ENCODE measurements around the gene CYBC1.

The CYBC1 gene

DNA sequence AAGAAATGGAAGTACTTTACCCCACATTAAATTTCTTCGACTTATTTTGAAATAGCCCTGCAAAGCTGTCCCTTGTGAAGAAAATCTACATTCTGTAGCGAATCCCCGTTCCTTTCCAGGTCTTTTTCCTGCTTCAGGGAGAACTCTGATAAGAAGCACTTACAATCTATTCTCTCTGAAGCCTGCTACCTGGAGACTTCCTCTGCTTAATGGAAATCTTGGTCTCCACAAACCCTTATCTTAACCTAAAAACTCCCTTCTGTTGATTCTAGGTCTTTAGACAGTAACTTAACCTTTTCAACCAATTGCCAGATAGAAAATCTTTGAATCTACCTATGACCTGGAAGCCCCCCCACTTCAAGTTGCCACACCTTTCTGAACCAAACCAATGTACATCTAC is 1.6 kb upstream of the CYBC1 start:
- DNase-seq (ENCODE audit: low read depth, low spot score): no peak
- no peak overlapping the region for H3K27ac ChIP-seq

DNA sequence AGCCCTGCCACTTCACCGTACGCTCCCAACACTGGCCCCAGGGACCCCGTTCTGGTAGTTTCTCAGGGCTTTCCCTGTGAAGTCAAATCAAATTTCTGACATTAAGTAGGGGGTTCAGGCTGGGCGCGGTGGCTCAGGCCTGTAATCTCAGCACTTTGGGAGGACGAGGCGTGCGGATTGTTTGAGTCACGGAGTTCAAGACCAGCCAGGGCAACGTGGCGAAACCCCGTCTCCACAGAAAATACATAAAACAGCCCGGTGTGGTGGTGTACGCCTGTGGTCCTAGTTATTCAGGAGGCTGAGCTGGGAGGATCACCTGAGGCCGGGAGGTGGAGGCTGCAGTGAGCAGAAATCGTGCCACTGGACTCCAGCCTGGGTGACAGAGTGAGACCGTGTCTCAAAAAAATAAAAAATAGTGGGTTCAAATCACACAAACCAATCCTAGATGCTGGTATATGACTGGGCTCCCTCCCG is 632 bp downstream of the CYBC1 start:
- peak overlapping the region; percentile 54 for H3K27ac ChIP-seq
- DNase-seq (ENCODE audit: low read depth, low spot score): no peak

DNA sequence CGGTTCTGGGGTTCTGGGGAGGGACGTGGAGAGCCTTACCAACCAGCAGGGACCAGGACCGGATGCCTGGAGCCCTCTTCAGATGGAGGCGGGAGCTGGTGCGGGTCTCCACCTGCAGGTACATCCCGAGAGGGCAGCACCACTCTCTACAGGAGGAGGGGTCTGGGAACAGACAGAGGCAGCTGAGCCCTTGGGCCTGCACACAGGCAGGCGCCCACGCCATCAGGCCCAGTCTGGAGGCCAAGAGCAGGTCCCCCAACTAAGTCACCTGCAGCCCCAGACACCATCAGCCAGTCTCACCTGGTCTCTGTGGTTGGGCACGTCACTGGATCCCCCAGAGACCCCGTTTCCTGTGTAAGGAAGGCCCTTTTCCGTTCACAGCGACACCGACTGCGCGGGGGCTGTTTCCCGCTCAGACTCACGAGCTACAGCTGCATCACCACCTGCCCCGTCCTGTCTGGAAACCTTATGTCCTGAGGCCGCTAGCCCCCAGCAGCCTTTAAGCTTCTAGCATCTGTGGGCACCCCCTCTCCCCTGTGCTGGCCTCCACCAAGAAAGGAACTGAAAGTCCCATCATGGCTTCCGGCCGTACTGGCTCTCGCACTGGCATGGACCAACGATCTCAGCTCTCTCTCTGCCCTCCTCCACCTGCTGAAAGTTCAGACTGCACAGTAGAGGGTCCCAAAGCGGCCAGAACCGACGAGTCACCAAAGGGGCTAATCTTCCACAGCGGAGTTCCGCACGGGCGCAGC is 1.2 kb downstream of the CYBC1 start:
- H3K27ac ChIP-seq: no peak overlapping the region
- no peak for DNase-seq (ENCODE audit: low read depth, low spot score)

DNA sequence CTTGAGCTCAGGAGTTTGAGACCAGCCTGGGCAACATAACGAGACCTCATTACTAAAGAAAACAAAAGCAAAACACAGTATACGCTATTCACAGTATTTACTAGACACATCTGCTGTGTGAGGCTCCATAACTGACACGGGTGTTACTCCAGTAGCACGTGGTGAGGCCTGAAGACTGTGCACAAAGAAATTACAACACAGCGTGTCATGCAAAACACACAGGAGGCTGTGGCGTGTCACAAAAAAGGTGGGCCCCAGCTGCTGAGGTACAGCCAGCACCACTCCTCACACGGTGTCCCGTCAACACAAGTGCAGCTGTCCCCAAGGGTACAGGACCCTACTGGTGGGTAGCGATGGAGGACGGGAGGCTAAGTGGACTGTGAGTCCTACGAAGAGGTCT is 2.7 kb downstream of the CYBC1 start:
- H3K27ac ChIP-seq: no peak overlapping the region
- no peak for DNase-seq (ENCODE audit: low read depth, low spot score)

DNA sequence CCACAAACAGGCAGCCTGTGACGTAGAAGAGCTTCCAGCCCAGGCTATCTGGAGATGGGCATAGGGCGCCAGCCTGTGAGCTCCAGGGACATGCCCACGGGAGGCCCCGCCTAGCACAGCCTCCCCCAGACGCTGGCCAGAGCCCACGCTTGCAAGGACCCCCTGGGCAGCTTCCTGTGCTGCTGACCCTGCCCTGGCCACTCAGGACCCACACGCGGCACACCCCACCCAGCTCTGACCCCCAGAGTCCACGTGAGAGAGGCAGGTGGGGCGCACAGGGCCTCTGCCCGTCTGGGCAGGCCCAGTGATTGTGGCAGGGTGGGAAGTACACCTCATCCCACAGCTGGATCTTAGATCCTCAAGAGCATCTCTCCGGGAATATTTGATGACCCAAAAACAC is 3.9 kb downstream of the CYBC1 start:
- no peak for DNase-seq (ENCODE audit: low read depth, low spot score)
- H3K27ac ChIP-seq: no peak overlapping the region

DNA sequence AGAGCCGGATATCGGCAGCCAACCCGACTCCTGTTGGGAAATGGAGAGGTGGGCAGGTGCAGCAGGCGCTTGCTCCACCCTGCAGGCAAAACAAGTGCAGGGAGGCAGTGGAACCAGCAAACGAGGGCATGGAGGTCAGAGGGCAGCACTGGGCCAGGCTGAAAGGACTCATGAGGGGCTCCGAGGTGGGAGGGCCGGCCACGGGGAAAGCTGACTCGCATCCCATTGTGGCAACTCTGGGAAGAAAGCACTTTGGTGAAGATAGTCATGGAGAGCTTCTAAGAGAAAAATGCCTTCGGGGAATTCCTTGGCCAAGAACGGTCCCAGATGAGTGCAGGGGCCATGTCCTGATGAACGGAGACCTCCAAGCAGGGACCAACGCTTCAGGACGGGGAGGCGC is 4.4 kb downstream of the CYBC1 start:
- no peak for DNase-seq (ENCODE audit: low read depth, low spot score)
- no peak overlapping the region for H3K27ac ChIP-seq

DNA sequence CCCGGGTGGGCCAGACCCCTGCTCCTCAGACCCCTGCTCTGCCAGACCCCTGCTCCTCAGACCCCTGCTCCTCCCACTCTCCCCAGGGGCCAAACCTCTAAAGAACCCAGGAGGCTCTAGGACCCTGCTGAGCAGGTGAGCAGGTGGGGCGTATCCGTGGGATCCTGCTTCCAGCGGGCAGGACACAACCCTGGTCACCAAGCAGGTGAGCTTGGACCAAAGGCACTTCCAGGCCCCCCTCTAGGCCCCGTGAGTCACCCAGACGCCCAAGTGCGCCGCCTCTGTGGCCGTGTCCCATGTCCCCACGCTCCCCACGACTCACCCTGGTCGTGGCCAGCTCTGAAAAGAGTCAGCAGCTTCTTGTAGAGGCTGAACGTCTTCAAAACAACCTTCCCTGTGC is 5.0 kb downstream of the CYBC1 start:
- DNase-seq (ENCODE audit: low read depth, low spot score): no peak
- no peak overlapping the region for H3K27ac ChIP-seq

DNA sequence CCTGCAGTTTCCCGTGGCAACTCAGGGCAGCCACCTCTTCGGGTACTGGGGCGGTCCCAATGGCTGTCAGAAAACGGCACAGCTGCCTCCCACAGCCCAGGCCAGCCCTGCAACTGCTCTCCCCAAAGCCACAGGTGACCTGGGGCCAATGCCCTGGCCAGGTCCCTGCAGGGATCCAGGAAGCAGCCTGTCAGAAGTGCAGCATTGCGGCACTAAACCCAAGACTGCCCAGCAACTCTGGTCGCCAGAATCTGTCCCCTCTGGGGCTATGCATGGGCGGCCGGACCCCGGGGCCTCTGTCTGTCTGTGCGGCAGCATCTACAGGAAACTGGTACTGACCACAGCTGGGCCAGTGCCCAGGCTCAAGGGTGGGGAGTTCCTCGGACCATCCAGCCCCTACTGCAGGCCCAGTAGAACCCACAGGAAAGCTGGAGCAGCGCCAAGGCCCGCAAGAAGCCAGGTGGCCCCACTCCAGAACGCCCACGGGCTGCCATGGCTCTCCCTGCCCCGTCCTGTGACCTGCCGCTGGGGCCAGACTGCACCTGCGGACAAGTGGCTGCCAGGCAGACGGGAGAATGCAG is 5.5 kb downstream of the CYBC1 start:
- DNase-seq (ENCODE audit: low read depth, low spot score): no peak
- no peak overlapping the region for H3K27ac ChIP-seq

DNA sequence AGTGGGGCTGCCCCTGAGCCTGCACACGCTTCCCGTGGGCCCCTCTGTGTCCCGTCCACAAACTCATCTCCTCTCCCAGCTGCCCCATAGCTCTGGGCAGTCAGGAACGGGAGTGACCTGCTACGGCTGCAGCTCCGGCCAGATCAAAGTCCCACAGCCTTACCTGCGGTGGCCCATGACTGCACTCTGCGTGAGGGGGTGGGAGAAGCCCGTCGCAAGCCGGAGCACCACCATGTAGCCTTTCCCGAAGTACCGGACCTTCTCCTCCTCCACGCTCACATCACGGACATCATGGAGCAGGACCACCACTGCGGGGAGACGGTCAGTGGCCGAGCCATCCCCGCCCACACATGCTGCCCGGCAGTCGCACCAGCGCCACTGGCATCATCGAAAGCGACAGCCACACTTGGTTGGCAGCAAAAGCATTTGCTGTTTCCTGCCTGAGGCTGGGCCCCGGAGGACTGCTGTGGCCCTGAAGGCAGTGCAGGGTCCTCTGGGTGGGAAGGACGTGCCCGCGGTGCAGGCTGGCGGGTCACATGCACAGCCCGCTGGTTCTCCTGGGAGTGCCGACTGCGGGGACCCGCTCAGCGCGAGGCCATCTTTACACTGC is 6.2 kb downstream of the CYBC1 start:
- no peak for DNase-seq (ENCODE audit: low read depth, low spot score)
- no peak overlapping the region for H3K27ac ChIP-seq

DNA sequence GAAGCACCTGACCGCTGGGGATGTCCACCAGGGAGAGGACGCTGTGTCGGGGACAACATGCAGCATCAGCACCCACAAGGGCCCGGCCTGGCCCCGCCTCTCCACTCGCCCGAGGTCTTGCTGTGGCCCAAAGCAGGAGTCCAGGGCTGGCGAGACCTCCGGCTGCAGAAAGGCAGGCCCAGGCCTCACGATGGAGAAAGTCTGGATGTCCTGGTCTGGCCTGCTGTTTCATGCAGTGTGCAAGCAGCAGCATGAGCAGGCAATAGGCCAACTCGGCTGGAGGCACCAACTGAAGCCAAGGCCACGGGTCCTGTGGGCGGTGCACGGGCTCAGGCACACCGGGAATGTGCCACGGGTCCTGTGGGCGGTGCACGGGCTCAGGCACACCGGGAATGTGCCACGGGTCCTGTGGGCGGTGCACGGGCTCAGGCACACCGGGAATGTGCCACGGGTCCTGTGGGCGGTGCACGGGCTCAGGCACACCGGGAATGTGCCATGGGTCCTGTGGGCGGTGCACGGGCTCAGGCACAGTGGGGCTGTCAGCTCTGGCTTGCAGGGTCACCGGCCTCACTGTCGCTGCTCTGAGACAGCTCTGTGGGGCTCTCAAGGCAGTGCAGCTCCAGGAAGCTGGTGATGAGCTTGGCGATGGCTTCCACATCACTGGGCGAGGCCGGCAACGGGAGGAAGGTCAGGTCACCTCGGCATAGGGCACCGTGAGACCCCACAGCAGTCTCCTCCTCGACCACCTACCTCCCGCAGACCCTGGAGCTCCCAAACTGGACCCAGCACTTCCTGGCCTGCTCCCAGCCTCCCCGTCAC is 6.9 kb downstream of the CYBC1 start:
- no peak for DNase-seq (ENCODE audit: low read depth, low spot score)
- no peak overlapping the region for H3K27ac ChIP-seq

DNA sequence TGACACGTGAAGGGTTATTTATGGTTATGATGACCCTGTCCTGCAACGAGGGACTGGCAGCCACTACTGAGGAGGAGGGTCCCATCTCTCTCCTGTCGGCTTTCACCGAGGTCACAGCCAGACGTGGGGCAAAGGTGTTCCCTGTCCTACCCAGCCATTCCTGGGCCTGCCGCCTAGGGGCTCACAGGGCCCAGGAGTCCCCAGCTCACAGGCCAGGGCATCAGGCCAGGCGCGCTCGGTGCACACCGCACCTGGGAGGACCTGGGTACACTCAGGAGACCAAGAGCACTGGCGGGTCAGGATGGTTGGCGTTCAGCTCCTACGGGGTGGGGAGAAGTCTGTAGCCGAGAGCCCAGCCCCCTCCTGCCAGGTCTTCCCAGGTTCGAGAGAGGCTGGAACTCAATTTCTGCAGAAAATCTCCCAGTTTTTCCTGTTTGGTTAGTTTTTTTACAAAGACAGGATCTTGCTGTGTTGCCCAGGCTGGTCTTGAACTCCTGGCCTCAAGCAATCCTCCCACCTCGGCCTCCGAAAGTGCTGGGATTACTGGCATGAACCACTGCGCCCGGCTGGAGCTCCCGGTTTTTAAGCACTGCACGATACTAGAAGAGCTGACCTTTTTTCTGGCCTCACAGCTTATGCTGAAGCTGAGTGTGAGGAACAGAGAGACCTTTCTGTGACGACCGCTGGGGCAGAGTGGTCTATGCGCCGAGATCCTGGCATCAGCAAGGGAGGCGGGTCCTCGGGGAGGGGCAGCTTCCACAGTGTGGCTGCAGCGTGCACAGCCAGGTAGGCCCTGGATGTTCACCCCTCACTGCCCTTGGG is 7.7 kb downstream of the CYBC1 start:
- no peak overlapping the region for H3K27ac ChIP-seq
- DNase-seq (ENCODE audit: low read depth, low spot score): no peak

DNA sequence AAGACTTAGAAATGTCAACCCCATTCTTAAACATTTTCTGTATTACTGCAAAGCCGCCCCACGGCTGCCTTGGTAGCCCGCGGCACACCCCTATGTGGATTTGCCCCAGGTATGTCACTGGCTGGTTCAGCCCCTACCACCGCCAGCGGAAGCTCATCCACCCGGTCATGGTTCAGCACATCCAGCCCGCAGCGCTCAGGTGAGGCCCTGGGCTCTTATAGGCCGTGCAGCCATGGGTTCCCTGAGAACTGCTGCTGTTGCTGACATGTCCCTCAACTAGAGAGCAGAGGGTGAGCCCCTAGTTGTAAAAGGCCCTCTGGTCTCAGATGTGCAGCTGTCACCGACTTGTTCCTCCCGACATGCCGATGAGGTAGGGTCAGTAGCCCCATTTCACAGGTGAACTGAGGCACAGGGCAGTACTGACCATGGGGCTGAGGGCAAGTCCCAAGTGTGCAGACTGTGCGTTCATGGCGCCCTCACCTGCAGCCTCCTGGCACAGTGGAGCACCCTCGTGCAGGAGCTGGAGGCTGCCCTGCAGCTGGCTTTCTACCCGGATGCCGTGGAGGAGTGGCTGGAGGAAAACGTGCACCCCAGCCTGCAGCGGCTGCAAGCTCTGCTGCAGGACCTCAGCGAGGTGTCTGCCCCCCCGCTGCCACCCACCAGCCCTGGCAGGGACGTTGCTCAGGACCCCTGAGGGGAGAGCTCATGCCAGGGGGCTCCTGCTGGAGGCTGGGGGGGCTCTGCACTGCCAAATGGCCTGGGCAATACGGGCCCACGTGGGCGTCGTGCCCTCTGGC is 8.7 kb downstream of the CYBC1 start:
- DNase-seq (ENCODE audit: low read depth, low spot score): no peak
- no peak overlapping the region for H3K27ac ChIP-seq

DNA sequence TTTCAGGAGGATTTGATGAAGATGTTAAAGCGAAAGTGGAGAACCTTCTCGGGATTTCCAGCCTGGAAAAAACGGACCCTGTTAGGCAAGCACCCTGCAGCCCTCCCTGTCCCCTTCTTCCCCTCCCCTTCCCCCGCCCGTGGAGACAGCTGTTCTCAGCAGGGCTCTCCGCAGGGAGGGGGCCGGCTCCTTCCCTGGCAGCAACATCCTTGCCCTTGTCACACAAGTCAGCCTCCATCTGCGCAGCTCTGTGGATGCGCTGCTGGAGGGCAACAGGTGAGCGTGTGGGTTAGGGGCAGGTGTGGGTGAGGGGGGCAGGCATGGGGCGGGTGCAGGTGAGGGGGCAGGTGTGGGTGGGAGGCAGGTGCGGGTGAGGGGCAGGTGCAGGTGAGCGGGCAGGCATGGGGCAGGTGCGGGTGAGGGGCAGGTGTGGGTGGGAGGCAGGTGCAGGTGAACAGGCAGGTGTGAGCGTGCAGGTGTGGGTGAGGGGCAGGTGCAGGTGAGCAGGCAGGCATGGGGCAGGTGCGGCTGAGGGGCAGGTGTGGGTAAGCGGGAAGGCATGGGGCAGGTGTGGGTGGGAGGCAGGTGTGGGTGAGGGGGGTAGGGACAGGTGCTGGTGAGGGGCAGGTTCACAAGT is 9.4 kb downstream of the CYBC1 start:
- no peak for DNase-seq (ENCODE audit: low read depth, low spot score)
- H3K27ac ChIP-seq: no peak overlapping the region

DNA sequence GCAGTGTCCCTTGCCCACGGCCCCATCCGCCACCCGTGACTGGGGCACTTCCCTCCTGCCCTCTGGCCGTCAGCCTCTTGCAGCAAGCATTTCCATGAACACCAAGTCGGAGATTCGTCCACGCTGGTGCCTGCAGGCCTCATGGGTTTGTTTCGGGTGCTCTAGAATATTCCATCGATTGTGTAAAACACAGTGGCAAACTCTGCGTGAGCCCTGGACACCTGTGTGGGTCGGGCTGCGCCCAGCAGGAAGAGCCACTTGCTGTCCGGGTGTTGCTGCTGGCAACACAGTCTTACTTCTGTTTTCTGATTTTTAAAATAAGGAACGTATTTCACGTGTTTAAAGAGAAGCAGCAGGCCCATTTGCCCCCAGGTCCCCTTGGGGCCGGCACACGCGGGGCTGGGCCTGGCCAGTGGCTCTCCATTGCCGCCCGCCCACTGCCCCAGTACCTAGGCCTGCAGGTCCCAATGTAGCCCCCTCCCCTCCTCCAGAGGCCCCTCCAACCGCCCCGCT is 10.0 kb downstream of the CYBC1 start:
- H3K27ac ChIP-seq: no peak overlapping the region

DNA sequence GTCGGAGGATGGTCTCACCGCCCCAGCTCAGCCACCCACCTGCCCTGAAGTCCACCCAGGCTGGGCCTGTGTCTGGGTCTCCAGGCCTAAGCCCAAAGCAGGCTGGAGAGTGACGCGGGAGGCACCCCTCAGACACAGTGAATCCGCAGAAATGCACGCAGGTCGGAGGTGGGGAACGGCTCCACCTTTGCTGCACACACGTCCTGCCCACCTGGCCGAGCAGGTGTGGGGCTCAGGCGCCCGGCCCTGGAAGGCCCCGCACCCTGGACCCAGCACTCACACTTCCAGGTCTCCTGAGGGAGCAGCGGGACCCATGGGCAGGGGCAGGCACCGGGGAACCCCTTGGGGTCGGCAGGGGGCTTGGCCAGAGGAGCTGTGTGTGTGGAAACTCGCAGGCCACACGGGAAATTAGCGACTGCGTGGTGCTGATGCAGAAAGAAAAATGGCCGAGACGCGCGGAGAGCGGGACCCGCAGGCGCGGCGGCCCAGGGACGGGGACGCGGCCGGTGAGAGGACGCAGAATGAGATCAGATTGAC is 10.7 kb downstream of the CYBC1 start:
- no peak overlapping the region for H3K27ac ChIP-seq
- DNase-seq (ENCODE audit: low read depth, low spot score): no peak

More for the DNA sequence above, 10.0 kb downstream of the CYBC1 start:
- DNase-seq (ENCODE audit: low read depth, low spot score): no peak

DNA sequence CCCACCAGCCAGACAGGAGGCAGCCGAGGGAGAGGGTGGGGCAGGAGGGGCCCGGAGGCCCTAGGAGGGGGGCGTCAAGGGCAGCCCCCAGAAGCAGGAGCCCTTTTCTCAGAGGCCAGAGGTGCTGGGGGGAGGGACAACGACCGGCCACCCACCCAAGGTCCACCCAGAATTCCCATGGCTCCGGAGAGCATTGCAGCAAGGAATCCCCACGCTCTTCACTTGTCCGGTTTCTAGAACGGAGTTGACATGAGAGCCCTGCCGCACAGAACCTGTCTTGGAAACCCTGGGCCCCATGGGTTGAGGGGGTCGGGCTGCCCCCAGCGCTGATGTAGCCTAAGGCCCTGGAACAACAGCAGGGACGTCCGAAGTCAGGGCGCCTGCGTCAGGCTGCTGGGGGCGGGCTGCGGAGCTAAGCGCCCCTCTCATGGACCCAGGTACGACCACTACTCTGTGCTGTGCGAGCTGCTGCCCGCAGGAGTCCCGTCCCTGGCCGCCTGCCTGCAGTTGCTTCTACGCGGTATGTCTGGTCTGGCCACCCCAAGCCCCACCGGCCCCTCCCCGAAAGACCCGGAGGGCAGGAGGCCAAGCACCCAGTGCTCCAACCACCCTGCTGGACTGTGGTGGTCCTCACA is 11.2 kb downstream of the CYBC1 start:
- DNase-seq (ENCODE audit: low read depth, low spot score): no peak
- H3K27ac ChIP-seq: no peak overlapping the region

DNA sequence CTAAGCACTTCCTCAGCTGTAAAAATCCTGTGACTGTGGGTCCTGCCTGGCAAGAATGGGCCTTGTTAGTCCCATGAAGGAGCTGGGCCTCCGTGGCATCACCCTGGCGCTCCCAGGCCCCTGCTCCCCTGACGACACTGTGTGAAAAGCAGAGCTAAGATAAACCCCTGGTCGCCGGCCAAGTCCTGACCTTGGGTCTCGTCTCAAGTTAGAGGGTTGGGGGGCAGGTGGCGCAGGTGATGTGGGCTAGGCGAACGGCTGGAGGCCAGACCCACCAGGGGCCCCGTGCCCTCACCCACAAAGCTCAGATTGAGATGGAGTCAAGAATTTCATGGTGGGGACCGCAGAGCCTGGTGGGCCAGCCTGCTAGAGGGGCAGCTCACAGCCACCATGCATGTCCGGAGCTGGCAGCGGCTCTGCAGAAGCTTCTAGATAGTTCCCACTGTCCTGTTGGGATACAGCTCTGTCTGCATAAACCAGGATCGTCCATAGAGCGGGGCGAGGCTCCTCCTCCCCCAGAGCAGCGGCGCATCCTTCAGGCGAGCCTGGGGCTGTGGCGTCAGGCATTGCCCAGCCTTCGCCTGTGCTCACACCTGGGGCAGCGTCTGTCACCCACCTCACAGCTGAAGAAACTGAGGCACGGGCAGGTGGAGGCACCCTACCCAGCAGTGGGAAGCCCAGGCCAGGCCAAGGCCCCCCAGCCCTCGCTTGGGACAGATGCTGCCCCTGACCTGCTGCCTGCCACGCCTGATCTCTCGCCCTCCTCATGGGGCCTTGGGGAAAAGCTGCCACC is 12.0 kb downstream of the CYBC1 start:
- DNase-seq (ENCODE audit: low read depth, low spot score): no peak
- H3K27ac ChIP-seq: no peak overlapping the region

All from epithelial cell of prostate (primary cell).